T-helper 1 cell treated with Interleukin-12 subunit alpha and Interleukin-12 subunit beta and Interleukin-4 antibody, amounts not matched to agents 30 μg/mL and 1 μg/mL, for 36 hours (primary cell): ENCODE measurements around the gene GRIP1.

Source experiments
- H3K27ac Mint-ChIP-seq: one replicate; pipeline ENCODE4 v1.8.0; 2021; ENCODE audit warnings: mild to moderate bottlenecking, mixed read lengths
- H3K27me3 Mint-ChIP-seq: one replicate; pipeline ENCODE4 v1.8.0; 2021; ENCODE audit warnings: low read depth, mixed read lengths
- H3K36me3 Mint-ChIP-seq: one replicate; pipeline ENCODE4 v1.8.0; 2021; ENCODE audit warnings: low read depth, mixed read lengths
- H3K4me1 Mint-ChIP-seq: one replicate; pipeline ENCODE4 v1.8.0; 2021; ENCODE audit warnings: low read depth, mixed read lengths
- H3K4me3 Mint-ChIP-seq: one replicate; pipeline ENCODE4 v1.8.0; 2021; ENCODE audit warnings: mild to moderate bottlenecking, moderate library complexity, mixed read lengths
- H3K9me3 Mint-ChIP-seq: one replicate; pipeline ENCODE4 v1.8.0; 2021; ENCODE audit warnings: mixed read lengths

The GRIP1 gene

GRCh38 chr12:66428261-66428660 is 250.6 kb downstream of the GRIP1 start:
- H3K27ac Mint-ChIP-seq: no peak overlapping the region
- peaks cover 19% of the 10 kb centered on the region for H3K27me3 Mint-ChIP-seq
- H3K36me3 Mint-ChIP-seq: no peaks in the 10 kb centered on the region
- no peaks in the 10 kb centered on the region for H3K9me3 Mint-ChIP-seq
- H3K4me3 Mint-ChIP-seq: no peak overlapping the region
- H3K4me1 Mint-ChIP-seq: no peaks in the 10 kb centered on the region

DNA sequence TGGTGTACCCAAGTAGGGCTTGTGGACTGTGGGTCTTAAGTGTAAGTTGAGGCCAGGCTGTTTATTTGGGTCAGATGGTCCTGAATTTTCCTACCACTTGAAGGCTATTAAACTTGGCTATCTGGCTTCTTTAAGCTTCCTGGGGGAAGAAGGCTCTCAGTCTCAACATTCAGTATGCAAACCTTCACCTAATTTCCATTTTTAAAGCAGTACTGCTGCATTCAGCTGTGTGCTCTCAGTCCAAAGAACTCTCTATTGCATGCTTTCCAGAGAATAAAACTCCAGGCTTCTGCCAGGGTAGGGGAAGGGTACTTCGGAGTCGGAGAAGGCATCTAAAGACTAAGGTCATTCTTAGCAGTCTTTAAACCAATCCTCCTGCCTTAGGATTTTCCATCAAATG is 252.2 kb downstream of the GRIP1 start:
- Mint-ChIP-seq H3K4me3 (no peak overlapping the region), H3K36me3 (no peaks in the 10 kb centered on the region), H3K9me3 (no peaks in the 10 kb centered on the region), H3K27ac (no peak overlapping the region), H3K4me1 (no peaks in the 10 kb centered on the region), H3K27me3 (peaks cover 14% of the 10 kb centered on the region)

- H3K36me3 Mint-ChIP-seq: no peaks in the 10 kb centered on the region
- no peaks in the 10 kb centered on the region for H3K4me1 Mint-ChIP-seq
- H3K9me3 Mint-ChIP-seq: no peaks in the 10 kb centered on the region
- peaks cover 23% of the 10 kb centered on the region for H3K27me3 Mint-ChIP-seq
- no peak overlapping the region for H3K27ac Mint-ChIP-seq
- H3K4me3 Mint-ChIP-seq: no peak overlapping the region
These were observed 255.6 kb downstream of the GRIP1 start for GRCh38 chr12:66423266-66423665.

DNA sequence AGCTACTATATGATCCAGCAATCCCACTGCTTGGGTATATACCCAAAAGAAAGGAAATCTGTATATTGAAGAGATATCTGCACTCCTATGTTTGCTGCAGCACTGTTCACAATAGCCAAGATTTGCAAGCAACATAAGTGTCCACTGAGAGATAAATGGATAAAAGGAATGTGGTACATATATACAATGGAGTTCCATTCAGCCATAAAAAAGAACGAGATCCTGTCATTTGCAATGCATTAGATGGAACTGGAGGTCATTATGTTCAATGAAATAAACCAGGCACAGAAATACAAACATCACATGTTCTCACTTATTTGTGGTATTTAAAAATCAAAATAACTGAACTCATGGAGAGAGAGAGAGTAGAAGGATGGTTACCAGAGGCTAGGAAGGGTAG is 260.0 kb downstream of the GRIP1 start:
- H3K36me3 Mint-ChIP-seq: no peaks in the 10 kb centered on the region
- no peaks in the 10 kb centered on the region for H3K4me1 Mint-ChIP-seq
- H3K27me3 Mint-ChIP-seq: peaks cover 42% of the 10 kb centered on the region
- H3K9me3 Mint-ChIP-seq: no peaks in the 10 kb centered on the region
- H3K4me3 Mint-ChIP-seq: no peak overlapping the region
- H3K27ac Mint-ChIP-seq: no peak overlapping the region

DNA sequence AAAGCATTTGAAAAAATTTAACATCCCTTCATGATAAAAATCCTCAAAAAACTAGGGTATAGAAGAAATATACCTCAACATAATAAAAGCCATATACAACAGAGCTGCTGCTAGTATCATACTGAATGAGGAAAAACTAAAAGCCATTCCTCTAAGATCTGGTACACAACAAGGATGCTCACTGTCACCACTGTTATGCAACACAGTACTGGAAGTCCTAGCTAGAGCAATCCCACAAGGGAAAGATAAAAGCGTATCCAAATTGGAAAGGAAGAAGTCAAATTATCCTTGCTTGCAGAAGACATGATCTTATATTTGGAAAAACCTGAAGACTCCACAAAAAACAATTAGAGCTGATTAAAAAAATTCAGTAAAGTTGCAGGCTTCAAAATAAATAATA is 261.7 kb downstream of the GRIP1 start:
- peaks cover 52% of the 10 kb centered on the region for H3K27me3 Mint-ChIP-seq
- no peaks in the 10 kb centered on the region for H3K36me3 Mint-ChIP-seq
- H3K27ac Mint-ChIP-seq: no peak overlapping the region
- H3K4me3 Mint-ChIP-seq: no peak overlapping the region
- H3K4me1 Mint-ChIP-seq: no peaks in the 10 kb centered on the region
- no peaks in the 10 kb centered on the region for H3K9me3 Mint-ChIP-seq

DNA sequence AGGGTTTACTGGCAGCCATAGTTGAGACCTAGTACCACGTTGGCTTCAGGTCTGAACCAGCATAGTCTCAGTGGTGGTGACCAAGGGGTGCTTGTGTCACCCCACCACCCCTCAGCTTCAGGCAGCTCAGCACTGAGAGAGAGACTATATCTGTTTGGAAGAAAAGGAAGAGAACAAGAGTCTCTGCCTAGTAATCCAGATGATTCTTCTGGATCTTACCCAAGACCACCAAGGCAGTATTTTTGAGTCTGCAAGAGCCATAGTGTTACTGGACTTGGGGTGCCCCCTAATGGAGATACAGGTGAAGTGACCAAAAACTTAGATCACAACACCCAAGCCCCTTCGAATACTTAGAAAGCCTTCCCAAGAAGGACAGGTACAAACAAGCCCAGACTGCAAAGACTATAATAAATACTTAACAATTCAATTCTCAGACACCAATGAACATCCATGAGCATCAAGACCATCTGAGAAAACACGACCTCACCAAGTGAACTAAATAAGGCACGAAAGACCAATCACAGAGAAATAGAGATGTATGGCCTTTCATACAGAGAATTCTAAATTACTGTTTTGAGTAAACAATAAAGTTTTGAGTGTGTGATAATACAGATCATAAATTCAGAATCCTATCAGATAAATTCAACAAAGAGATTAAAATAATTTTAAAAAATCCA is 269.5 kb downstream of the GRIP1 start:
- no peaks in the 10 kb centered on the region for H3K4me1 Mint-ChIP-seq
- H3K27me3 Mint-ChIP-seq: peaks cover 18% of the 10 kb centered on the region
- H3K4me3 Mint-ChIP-seq: no peak overlapping the region
- H3K27ac Mint-ChIP-seq: no peak overlapping the region
- no peaks in the 10 kb centered on the region for H3K36me3 Mint-ChIP-seq
- no peaks in the 10 kb centered on the region for H3K9me3 Mint-ChIP-seq

DNA sequence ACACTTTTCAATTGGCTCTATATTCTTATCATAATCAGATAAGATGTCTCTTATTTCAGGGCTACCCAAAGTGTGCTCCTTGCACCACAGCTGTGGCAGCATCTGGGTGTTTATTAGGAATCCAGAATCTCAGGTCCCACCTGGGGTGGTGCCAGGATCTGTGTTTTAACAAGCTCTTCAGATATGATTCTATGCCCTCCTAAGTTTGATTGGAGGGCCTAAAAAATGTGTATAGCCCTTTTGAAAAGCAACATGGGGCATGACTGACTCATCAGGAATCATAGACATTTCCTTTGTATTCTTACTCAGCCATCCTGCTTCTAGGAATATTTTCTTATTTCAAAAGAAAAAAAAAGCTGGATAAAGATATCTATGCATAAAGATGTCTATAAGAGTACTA is 273.5 kb downstream of the GRIP1 start:
- Mint-ChIP-seq H3K4me3 (no peak overlapping the region), H3K9me3 (no peaks in the 10 kb centered on the region), H3K27ac (no peak overlapping the region), H3K4me1 (no peaks in the 10 kb centered on the region), H3K27me3 (peaks cover 8% of the 10 kb centered on the region), H3K36me3 (no peaks in the 10 kb centered on the region)

GRCh38 chr12:66403746-66404145 is 275.1 kb downstream of the GRIP1 start:
- Mint-ChIP-seq H3K9me3 (no peaks in the 10 kb centered on the region), H3K27ac (no peak overlapping the region), H3K36me3 (no peaks in the 10 kb centered on the region), H3K27me3 (peaks cover 8% of the 10 kb centered on the region), H3K4me1 (no peaks in the 10 kb centered on the region), H3K4me3 (no peak overlapping the region)

DNA sequence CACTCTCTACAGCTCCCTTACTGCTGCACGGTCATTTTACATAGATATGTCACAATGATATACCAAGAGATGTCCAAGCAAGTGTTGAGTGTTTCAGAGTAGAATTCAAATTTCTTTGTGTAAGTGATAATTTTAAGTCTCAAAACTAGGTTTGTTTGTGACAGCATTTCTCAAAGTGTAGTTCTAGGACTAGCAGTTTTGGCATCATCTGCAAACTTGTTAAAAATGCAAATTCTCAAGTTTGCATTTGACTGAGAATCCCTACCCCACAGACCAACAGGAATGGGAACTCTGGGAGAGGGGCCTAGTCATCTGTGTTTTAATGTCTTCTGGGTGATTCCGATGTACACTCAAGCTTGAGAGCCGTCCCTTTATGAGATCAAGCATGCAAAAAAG is 279.0 kb downstream of the GRIP1 start:
- Mint-ChIP-seq H3K27me3 (peaks cover 13% of the 10 kb centered on the region), H3K36me3 (no peaks in the 10 kb centered on the region), H3K27ac (no peak overlapping the region), H3K4me3 (no peak overlapping the region), H3K4me1 (no peaks in the 10 kb centered on the region), H3K9me3 (no peaks in the 10 kb centered on the region)

- Mint-ChIP-seq H3K36me3 (no peaks in the 10 kb centered on the region), H3K27ac (no peak overlapping the region), H3K4me1 (peaks cover 3% of the 10 kb centered on the region), H3K4me3 (no peak overlapping the region), H3K9me3 (no peaks in the 10 kb centered on the region), H3K27me3 (peaks cover 17% of the 10 kb centered on the region)
These were observed 279.7 kb downstream of the GRIP1 start for GRCh38 chr12:66398931-66399910.

DNA sequence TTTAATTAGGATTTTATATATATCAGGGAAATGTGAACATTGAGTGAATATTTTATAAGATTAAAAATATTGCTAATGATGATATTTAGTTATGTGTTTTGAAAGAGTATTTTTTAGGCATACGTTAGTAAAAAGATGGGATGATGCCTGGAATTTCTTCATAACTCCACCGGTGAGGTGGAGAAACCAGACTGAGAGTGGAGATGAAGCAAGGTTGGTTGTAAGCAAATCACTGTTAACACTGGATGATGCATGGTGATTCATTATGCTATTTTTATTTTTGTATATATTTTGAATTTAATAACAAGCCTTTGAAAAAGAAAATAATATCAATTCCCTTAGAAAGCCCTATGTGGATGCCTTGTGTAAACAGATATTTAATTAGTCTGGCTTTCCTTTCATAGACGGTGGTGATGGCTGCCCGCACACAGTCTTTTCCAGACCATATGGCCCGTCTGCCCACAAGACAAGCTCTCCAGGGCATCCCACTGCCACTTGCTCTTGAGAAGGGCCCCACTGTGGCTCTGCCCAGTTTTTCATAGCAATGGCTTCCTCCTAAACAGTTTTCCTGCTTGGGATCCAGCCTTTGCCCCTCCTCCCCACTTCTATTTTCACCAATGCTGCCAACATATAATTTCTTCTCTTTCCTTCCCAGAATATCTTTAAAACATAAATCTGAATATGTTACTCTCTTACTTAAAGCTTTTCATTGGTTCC is 281.1 kb downstream of the GRIP1 start:
- Mint-ChIP-seq H3K4me3 (no peak overlapping the region), H3K36me3 (no peaks in the 10 kb centered on the region), H3K27me3 (peaks cover 15% of the 10 kb centered on the region), H3K4me1 (peaks cover 9% of the 10 kb centered on the region), H3K9me3 (no peaks in the 10 kb centered on the region), H3K27ac (no peak overlapping the region)

DNA sequence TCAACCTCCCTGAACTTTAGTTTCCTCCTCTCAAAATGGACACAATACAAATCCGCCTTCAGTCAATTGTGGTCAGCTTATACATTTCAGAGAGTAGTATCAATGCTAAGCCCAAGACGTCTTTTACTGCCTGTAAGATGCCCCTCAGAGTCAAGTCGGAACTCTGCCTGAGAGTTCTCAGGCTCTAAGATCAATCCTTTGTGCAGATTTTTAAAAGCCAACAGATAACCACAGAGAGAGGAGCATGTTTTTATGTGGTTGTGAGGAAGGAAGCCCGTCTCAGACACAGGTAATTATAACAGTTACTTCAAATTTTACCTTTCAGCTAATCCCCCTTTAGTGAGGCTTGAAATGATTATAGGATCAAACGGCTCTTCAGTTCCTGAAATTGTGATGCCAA is 285.0 kb downstream of the GRIP1 start:
- H3K4me1 Mint-ChIP-seq: peaks cover 9% of the 10 kb centered on the region
- H3K27ac Mint-ChIP-seq: no peak overlapping the region
- no peak overlapping the region for H3K4me3 Mint-ChIP-seq
- H3K27me3 Mint-ChIP-seq: peaks cover 15% of the 10 kb centered on the region
- no peaks in the 10 kb centered on the region for H3K36me3 Mint-ChIP-seq
- no peaks in the 10 kb centered on the region for H3K9me3 Mint-ChIP-seq

- Mint-ChIP-seq H3K27me3 (peaks cover 15% of the 10 kb centered on the region), H3K36me3 (no peaks in the 10 kb centered on the region), H3K27ac (no peak overlapping the region), H3K4me3 (no peak overlapping the region), H3K9me3 (no peaks in the 10 kb centered on the region), H3K4me1 (peaks cover 9% of the 10 kb centered on the region)
These were observed 286.5 kb downstream of the GRIP1 start for GRCh38 chr12:66392266-66392915.

DNA sequence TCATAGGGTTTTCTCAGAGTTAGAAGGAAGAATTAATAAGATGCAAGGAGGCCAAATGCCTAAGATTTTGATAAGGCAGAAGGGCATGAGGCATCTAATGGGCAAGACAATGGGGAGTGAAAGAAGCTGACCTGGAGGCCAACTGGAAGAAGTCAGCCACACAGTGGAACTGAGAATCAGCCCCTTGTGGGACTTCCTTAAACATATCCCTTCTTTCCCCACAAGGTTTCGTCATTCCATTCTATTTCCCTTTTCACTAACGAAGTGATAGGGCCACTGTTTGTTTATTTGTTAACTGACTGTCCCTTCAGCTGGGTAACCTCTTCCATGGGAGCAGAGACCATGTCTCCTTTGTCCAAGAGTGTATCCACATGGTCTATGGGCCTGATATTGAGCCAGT is 290.4 kb downstream of the GRIP1 start:
- Mint-ChIP-seq H3K9me3 (no peaks in the 10 kb centered on the region), H3K4me3 (no peak overlapping the region), H3K36me3 (peaks cover 2% of the 10 kb centered on the region), H3K4me1 (no peaks in the 10 kb centered on the region), H3K27ac (no peak overlapping the region), H3K27me3 (no peaks in the 10 kb centered on the region)
